ENCODE measurements around the gene LTBP3.

DNA sequence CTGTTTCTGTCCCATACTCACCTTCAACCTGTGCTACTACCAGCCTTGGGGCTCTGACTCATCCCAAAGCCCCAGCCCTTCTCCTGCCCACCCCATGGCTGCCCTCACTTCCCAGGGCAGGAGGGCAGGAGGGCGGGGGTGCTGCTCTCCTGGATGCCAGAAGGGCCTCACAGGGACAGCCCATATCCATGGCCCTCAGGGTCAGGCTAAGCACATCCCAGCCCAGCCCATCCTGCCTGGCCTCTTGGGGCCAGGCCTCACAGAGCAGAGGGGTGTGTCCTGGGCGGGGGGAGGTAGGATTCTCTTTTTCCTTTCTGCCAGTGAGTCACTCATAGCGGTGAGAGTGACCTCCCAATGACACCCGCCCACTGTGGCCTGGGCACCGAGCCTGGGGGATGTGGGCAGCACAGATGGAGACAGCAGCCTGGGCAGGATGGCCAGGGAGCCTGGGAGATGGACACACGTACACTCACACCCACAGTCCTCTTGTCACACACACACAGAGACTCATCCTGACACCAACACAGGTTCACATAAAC, 2.4 kb downstream of the LTBP3 start:
- TF ChIP-seq ELF4 (IDR thresholded peaks at IDR 0.05) (no peak), FOXA1 (IDR thresholded peaks at IDR 0.05) (no peak), SP1 (IDR thresholded peaks at IDR 0.05) (no peak), LEF1 (IDR thresholded peaks at IDR 0.05; ENCODE audit: borderline replicate concordance) (no peak), FOXM1 (IDR thresholded peaks at IDR 0.05; ENCODE audit: borderline replicate concordance) (no peak)

All from HEK293T (cell line).